ENCODE measurements around the gene LRP6. TPM values are rescaled to one million over a fixed set of nuclear protein-coding genes. Genes with fewer than 3 reads are reported as not detected.
"Not testable (repeated sequence)": the region's sequence is repeated elsewhere in the genome, so short reads cannot be mapped to it uniquely, and the experiment has no call there.

LRP6 gene
- total and polyA plus RNA-seq, 2 experiments from 2014 or later = 29.1 to 73.8 TPM

- Mint-ChIP-seq H3K27me3 (ENCODE audit: insufficient read depth, low read depth, poor library complexity) (peaks cover 2% of the 10 kb centered on the region), H3K36me3 (ENCODE audit: low read depth) (no peaks in the 10 kb centered on the region), H3K4me3 (no peak overlapping the region), H3K4me1 (peaks cover 13% of the 10 kb centered on the region), H3K27ac (no peak overlapping the region), H3K9me3 (no peaks in the 10 kb centered on the region)
- Histone ChIP-seq H3F3A (replicated peaks; ENCODE audit: low read depth) (no peaks in the 10 kb centered on the region), H3K4me1 (ENCODE audit: insufficient read depth) (peaks cover 11% of the 10 kb centered on the region; the same call in 1 of the 2 replicates), H3K4me3 (no peak overlapping the region), H3K36me3 (ENCODE audit: insufficient read depth) (no peaks in the 10 kb centered on the region), H3K27ac (ENCODE audit: low read depth) (no peak overlapping the region; the same call in 1 of the 2 replicates), H3K27me3 (ENCODE audit: insufficient read depth) (no peaks in the 10 kb centered on the region), H4K20me1 (replicated peaks; ENCODE audit: insufficient read depth) (no peaks in the 10 kb centered on the region), H3K4me2 (no peak overlapping the region), H3K79me2 (replicated peaks; ENCODE audit: insufficient read depth) (no peaks in the 10 kb centered on the region), H3K9me2 (ENCODE audit: insufficient read depth) (no peaks in the 10 kb centered on the region), H2AFZ (no peak overlapping the region)
- TF ChIP-seq STAT1 (IDR thresholded peaks at IDR 0.05; ENCODE audit: unreplicated experiment) = no peak
- no peak for TF ChIP-seq REST (IDR thresholded peaks at IDR 0.05; ENCODE audit: unreplicated experiment)
- TF ChIP-seq ETS1 (IDR thresholded peaks at IDR 0.05) = no peak
- no peak for TF ChIP-seq POLR2AphosphoS5 (IDR thresholded peaks at IDR 0.05; ENCODE audit: low read depth)
- TF ChIP-seq CTCF (conservative IDR thresholded peaks at IDR 0.05; ENCODE audit: low read depth in 2 of 2) = no peak
- TF ChIP-seq CREB1 (CRISPR knock-in tag; IDR thresholded peaks at IDR 0.05; ENCODE audit: low read depth) = no peak
- ATAC-seq (no peak), DNase-seq (ENCODE audit: low spot score) (no peak)
Measured at GRCh38 chr12:12315838-12316237, 49.0 kb upstream of the LRP6 start.

GRCh38 chr12:12310695-12311094 lies 43.9 kb upstream of the LRP6 start:
- not testable (repeated sequence) for H3K4me3 Mint-ChIP-seq

More at GRCh38 chr12:12310695-12311094, 43.9 kb upstream of the LRP6 start:
- not testable (repeated sequence) for H2AFZ ChIP-seq; H3K9me2 ChIP-seq (ENCODE audit: insufficient read depth); H3K9me3 Mint-ChIP-seq; H3F3A ChIP-seq (replicated peaks; ENCODE audit: low read depth); H3K27me3 Mint-ChIP-seq (ENCODE audit: insufficient read depth, low read depth, poor library complexity); H3K4me3 ChIP-seq; H4K20me1 ChIP-seq (replicated peaks; ENCODE audit: insufficient read depth); H3K4me2 ChIP-seq; ATAC-seq; H3K27ac ChIP-seq (ENCODE audit: low read depth); H3K4me1 ChIP-seq (ENCODE audit: insufficient read depth); DNase-seq (ENCODE audit: low spot score); H3K27me3 ChIP-seq (ENCODE audit: insufficient read depth); H3K4me1 Mint-ChIP-seq; H3K79me2 ChIP-seq (replicated peaks; ENCODE audit: insufficient read depth); H3K36me3 ChIP-seq (ENCODE audit: insufficient read depth); H3K27ac Mint-ChIP-seq; H3K36me3 Mint-ChIP-seq (ENCODE audit: low read depth)
